ENCODE data around the gene C3orf52.

C3orf52 gene

DNA sequence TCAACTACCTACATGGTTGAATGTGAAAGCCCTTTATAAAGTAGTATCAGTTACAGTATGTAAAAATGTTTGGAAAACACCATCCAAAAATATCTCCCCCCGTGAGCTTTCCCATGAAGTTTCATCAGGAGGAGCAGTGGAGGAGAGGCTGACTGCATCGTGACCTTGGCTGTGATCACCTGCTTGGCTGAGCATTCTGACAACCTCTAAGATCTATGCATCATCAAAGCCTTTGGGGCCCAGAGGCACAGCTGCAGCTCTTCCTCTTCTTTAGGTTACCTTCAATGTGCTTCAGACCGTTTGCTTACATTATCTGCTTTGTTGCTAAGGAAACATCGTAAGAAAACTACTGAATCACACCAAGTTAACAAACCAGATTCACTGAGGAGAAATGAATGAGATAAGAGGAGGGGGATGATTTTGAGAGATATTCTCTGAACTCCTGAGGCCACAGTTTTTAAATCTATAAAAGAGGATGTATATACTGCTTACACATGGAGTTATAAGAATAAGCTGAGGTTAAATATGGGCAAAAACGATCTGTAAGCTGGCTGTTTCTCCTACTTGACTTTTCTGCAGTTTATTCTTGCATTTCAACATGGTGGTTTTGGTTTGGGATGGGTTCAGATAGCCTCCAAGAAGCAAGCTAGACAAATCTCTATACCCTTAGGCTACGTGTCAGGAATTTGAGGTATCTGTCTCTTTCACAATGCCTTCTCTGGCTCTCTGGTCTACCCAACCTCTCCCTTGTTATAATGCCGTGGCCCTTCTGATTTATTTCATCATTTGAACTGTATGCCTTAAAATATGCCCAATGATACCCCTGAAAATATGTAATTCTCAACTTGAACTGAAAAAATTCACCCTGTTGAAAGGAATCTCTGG is 42.9 kb downstream of the C3orf52 start:
- Histone ChIP-seq H3K36me3 (ENCODE audit: low read length) (peaks cover 41% of the 10 kb centered on the region), H2AFZ (ENCODE audit: low read depth, low read length, severe bottlenecking) (no peak overlapping the region), H3K9ac (ENCODE audit: low read length) (peak overlapping the region; percentile 86), H3K4me2 (ENCODE audit: low read depth, low read length, poor library complexity, severe bottlenecking) (peak overlapping the region; percentile 95), H3K27me3 (ENCODE audit: low read length) (no peaks in the 10 kb centered on the region), H3K9me2 (replicated peaks; ENCODE audit: insufficient read depth, low read length) (no peaks in the 10 kb centered on the region), H3F3A (ENCODE audit: insufficient read depth) (peaks cover 86% of the 10 kb centered on the region), H4K20me1 (ENCODE audit: low read depth, low read length) (no peaks in the 10 kb centered on the region), H3K9me3 (ENCODE audit: insufficient read depth, low read length) (no peaks in the 10 kb centered on the region), H3K79me2 (ENCODE audit: insufficient read depth, low read length) (peaks cover 80% of the 10 kb centered on the region), H3K4me3 (ENCODE audit: insufficient read depth, low read length, poor library complexity, severe bottlenecking) (peak overlapping the region; percentile 91), H3K27ac (ENCODE audit: low read depth, low read length) (peak overlapping the region; percentile 94)
- TF ChIP-seq, protein P1, sequence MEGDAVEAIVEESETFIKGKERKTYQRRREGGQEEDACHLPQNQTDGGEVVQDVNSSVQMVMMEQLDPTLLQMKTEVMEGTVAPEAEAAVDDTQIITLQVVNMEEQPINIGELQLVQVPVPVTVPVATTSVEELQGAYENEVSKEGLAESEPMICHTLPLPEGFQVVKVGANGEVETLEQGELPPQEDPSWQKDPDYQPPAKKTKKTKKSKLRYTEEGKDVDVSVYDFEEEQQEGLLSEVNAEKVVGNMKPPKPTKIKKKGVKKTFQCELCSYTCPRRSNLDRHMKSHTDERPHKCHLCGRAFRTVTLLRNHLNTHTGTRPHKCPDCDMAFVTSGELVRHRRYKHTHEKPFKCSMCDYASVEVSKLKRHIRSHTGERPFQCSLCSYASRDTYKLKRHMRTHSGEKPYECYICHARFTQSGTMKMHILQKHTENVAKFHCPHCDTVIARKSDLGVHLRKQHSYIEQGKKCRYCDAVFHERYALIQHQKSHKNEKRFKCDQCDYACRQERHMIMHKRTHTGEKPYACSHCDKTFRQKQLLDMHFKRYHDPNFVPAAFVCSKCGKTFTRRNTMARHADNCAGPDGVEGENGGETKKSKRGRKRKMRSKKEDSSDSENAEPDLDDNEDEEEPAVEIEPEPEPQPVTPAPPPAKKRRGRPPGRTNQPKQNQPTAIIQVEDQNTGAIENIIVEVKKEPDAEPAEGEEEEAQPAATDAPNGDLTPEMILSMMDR (IDR thresholded peaks at IDR 0.05; ENCODE audit: insufficient read depth, low read length, poor library complexity, severe bottlenecking) = no peak
- TF ChIP-seq EZH2phosphoT487 (conservative IDR thresholded peaks at IDR 0.05; ENCODE audit: low read length) = no peak

- H3K79me2 ChIP-seq (ENCODE audit: insufficient read depth, low read length) = peaks cover 80% of the 10 kb centered on the region
- peak overlapping the region; percentile 95 for H3K4me2 ChIP-seq (ENCODE audit: low read depth, low read length, poor library complexity, severe bottlenecking)
- peaks cover 39% of the 10 kb centered on the region for H3K36me3 ChIP-seq (ENCODE audit: low read length)
- no peaks in the 10 kb centered on the region for H3K9me3 ChIP-seq (ENCODE audit: insufficient read depth, low read length)
- no peaks in the 10 kb centered on the region for H3K27me3 ChIP-seq (ENCODE audit: low read length)
- H4K20me1 ChIP-seq (ENCODE audit: low read depth, low read length) = no peaks in the 10 kb centered on the region
- TF ChIP-seq, protein P1 (IDR thresholded peaks at IDR 0.05; ENCODE audit: insufficient read depth, low read length, poor library complexity, severe bottlenecking) = no peak
- TF ChIP-seq EZH2phosphoT487 (conservative IDR thresholded peaks at IDR 0.05; ENCODE audit: low read length) = no peak
- H3K9me2 ChIP-seq (replicated peaks; ENCODE audit: insufficient read depth, low read length) = no peaks in the 10 kb centered on the region
- H3F3A ChIP-seq (ENCODE audit: insufficient read depth) = peaks cover 89% of the 10 kb centered on the region
- H2AFZ ChIP-seq (ENCODE audit: low read depth, low read length, severe bottlenecking) = no peak overlapping the region
- H3K9ac ChIP-seq (ENCODE audit: low read length) = peak overlapping the region; percentile 86
- H3K4me3 ChIP-seq (ENCODE audit: insufficient read depth, low read length, poor library complexity, severe bottlenecking) = peak overlapping the region; percentile 91
- peak overlapping the region; percentile 94 for H3K27ac ChIP-seq (ENCODE audit: low read depth, low read length)
These were observed 43.9 kb downstream of the C3orf52 start for GRCh38 chr3:112129925-112130637.

- TF ChIP-seq, protein P1 (IDR thresholded peaks at IDR 0.05; ENCODE audit: insufficient read depth, low read length, poor library complexity, severe bottlenecking) = no peak
- TF ChIP-seq EZH2phosphoT487 (conservative IDR thresholded peaks at IDR 0.05; ENCODE audit: low read length) = no peak
- H3K36me3 ChIP-seq (ENCODE audit: low read length) = peaks cover 36% of the 10 kb centered on the region
- H3K4me2 ChIP-seq (ENCODE audit: low read depth, low read length, poor library complexity, severe bottlenecking) = peak overlapping the region; percentile 95
These were observed 44.4 kb downstream of the C3orf52 start for GRCh38 chr3:112130638-112130993.

More at GRCh38 chr3:112130638-112130993, 44.4 kb downstream of the C3orf52 start:
- Histone ChIP-seq H3K9me2 (replicated peaks; ENCODE audit: insufficient read depth, low read length) (no peaks in the 10 kb centered on the region), H3K9me3 (ENCODE audit: insufficient read depth, low read length) (no peaks in the 10 kb centered on the region), H3K4me3 (ENCODE audit: insufficient read depth, low read length, poor library complexity, severe bottlenecking) (peak overlapping the region; percentile 91), H3K79me2 (ENCODE audit: insufficient read depth, low read length) (peaks cover 77% of the 10 kb centered on the region), H3K9ac (ENCODE audit: low read length) (peak overlapping the region; percentile 86), H3K27me3 (ENCODE audit: low read length) (no peaks in the 10 kb centered on the region), H2AFZ (ENCODE audit: low read depth, low read length, severe bottlenecking) (no peak overlapping the region), H3K27ac (ENCODE audit: low read depth, low read length) (peak overlapping the region; percentile 94), H3F3A (ENCODE audit: insufficient read depth) (peaks cover 91% of the 10 kb centered on the region), H4K20me1 (ENCODE audit: low read depth, low read length) (no peaks in the 10 kb centered on the region)
